OCI-LY7 (cell line): ENCODE measurements around the gene MYO1B. TPM values are rescaled to one million over a fixed set of nuclear protein-coding genes. Genes with fewer than 3 reads are reported as not detected.

Experiments
- BruUV-seq: library from RNA; stranded (reverse); fragments of 400-500 nt; replicated peaks from 2 replicates; lab custom pipeline; 2021; lab: Mats Ljungman, UMichigan
- CTCF ChIA-PET: fragments of 300-600 bp; sonication (Branson Sonifier 250); formaldehyde crosslinking; loops from one replicate; lab custom pipeline; 2022; ENCODE audit warnings: antibody characterized with exemption; ENCODE audit not compliant: unreplicated experiment; lab: Charles Lee
- POLR2A ChIA-PET: fragments of 300-600 bp; sonication (Branson Sonifier 250); formaldehyde crosslinking; loops from one replicate; lab custom pipeline; 2022; ENCODE audit warnings: antibody characterized with exemption; lab: Charles Lee
- DNase-seq: peaks from one replicate; pipeline ENCODE4 v3.0.0-alpha.2; 2015; ENCODE audit warnings: low spot score
- H2AFZ ChIP-seq: fragments of 200-600 bp; sonication (generic), shearing (Covaris generic); 2 replicates; pipeline ENCODE4 v1.6.1; 2014; ENCODE audit warnings: mild to moderate bottlenecking, antibody characterized with exemption, low read length, moderate library complexity
- H3K27ac ChIP-seq: fragments of 200-600 bp; sonication (generic); 2 replicates; pipeline ENCODE4 v1.5.1; 2014; ENCODE audit warnings: mixed run types, low read depth, mild to moderate bottlenecking, moderate library complexity, low read length, inconsistent platforms; ENCODE audit not compliant: poor library complexity, severe bottlenecking
- H3K36me3 ChIP-seq: fragments of 200-600 bp; sonication (generic); 2 replicates; pipeline ENCODE4 v1.6.1; 2014; ENCODE audit warnings: mild to moderate bottlenecking, antibody characterized with exemption, low read length, moderate library complexity, mixed read lengths; ENCODE audit not compliant: insufficient read depth
- H3K4me1 ChIP-seq: fragments of 200-600 bp; sonication (generic); 2 replicates; pipeline ENCODE4 v1.5.1; 2014; ENCODE audit warnings: mild to moderate bottlenecking, low read length; ENCODE audit not compliant: insufficient read depth, poor library complexity, severe bottlenecking
- H3K4me2 ChIP-seq: fragments of 200-600 bp; sonication (generic); 2 replicates; pipeline ENCODE4 v1.6.1; 2014; ENCODE audit warnings: mild to moderate bottlenecking, low read length
- H3K4me3 ChIP-seq: fragments of 200-600 bp; sonication (generic); 2 replicates; pipeline ENCODE4 v1.5.1; 2014; ENCODE audit warnings: mild to moderate bottlenecking, low read depth, low read length; ENCODE audit not compliant: poor library complexity, severe bottlenecking
- H3K79me2 ChIP-seq: fragments of 200-600 bp; sonication (generic); 2 replicates; pipeline ENCODE4 v1.6.1; 2016; ENCODE audit warnings: low read depth, mild to moderate bottlenecking, low read length, moderate library complexity, mixed read lengths; ENCODE audit not compliant: insufficient read depth
- H3K9me2 ChIP-seq: fragments of 200-600 bp; sonication (generic); 2 replicates; pipeline ENCODE4 v1.6.1; 2016; ENCODE audit warnings: mild to moderate bottlenecking, low read length, mixed read lengths; ENCODE audit not compliant: insufficient read depth
- H3K9me3 ChIP-seq: fragments of 200-600 bp; sonication (generic); 2 replicates; pipeline ENCODE4 v1.6.1; 2014; ENCODE audit warnings: mild to moderate bottlenecking, mixed run types, low read length, mixed read lengths
- H4K20me1 ChIP-seq: fragments of 200-600 bp; sonication (generic); 2 replicates; pipeline ENCODE4 v1.6.1; 2014; ENCODE audit warnings: mild to moderate bottlenecking, antibody characterized with exemption, low read length, moderate library complexity, mixed read lengths; ENCODE audit not compliant: insufficient read depth
- CTCF ChIP-seq: fragments of 200-600 bp; sonication (generic); conservative IDR thresholded peaks from 2 replicates; pipeline ENCODE4 v1.5.1; 2014; ENCODE audit warnings: mild to moderate bottlenecking, antibody characterized with exemption, low read length, moderate library complexity, mixed read lengths
- EZH2phosphoT487 ChIP-seq: fragments of 200-600 bp; sonication (generic); IDR thresholded peaks from 2 replicates; pipeline ENCODE4 v1.6.1; 2018; ENCODE audit warnings: low read depth, borderline replicate concordance, mild to moderate bottlenecking, mixed run types, antibody characterized with exemption, low read length, moderate library complexity, mixed read lengths
- intact Hi-C: fragments of 100-400 bp; cut with micrococcal nuclease; formaldehyde crosslinking; loops from one replicate; pipeline ENCODE4 v1.10.0; 2022; ENCODE audit not compliant: unreplicated experiment
- total RNA-seq, 2 experiments: library from RNA; depleted of rRNA in 1 of 2; stranded (reverse); fragments of >200 nt in 1 of 2; shearing (Covaris generic) in 1 of 2; gene quantifications; 2 replicates each; pipeline ENCODE4 v1.2.3, GENCODE V29; 2014 to 2022

Gene MYO1B
- total RNA-seq, 2 experiments from 2014 or later, result not detected

DNA sequence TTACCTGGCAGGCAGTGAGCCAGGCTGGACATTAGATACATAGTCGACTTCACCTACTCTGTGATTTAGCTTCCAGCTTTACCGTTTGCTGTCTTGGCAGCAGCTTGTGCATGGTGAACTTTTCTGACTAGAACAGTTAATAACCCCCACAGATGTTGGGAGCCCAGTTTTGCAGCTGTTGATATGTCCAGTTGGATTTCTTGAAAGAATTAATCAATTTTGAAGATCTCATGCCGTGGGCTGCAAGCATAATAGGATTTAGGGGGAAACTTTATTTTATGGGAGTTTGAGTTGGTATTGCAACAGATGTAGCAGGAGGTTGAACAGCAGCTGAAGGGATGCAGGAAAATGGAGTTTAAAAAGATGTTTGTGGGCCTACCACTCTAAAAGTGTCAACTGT lies 13.8 kb downstream of the MYO1B start:
- ChIA-PET POLR2A (interaction anchor here (0.8 kb wide), 1 partner anchor 116 kb away, joined by 4 read pairs; no protein-coding TSS in a partner anchor), CTCF (no interaction called here)
- Histone ChIP-seq H3K4me3 (no peak overlapping the region), H3K79me2 (no peaks in the 10 kb centered on the region), H3K9me2 (no peaks in the 10 kb centered on the region), H3K4me1 (no peaks in the 10 kb centered on the region), H3K36me3 (no peaks in the 10 kb centered on the region), H3K9me3 (no peaks in the 10 kb centered on the region), H3K4me2 (no peak overlapping the region), H3K27ac (no peak overlapping the region), H2AFZ (no peak overlapping the region), H4K20me1 (no peaks in the 10 kb centered on the region)
- TF ChIP-seq EZH2phosphoT487 (no peak), CTCF (no peak)
- no peak for DNase-seq
- intact Hi-C loops, result no loop called here
- BruUV-seq, result no TSS peak

DNA sequence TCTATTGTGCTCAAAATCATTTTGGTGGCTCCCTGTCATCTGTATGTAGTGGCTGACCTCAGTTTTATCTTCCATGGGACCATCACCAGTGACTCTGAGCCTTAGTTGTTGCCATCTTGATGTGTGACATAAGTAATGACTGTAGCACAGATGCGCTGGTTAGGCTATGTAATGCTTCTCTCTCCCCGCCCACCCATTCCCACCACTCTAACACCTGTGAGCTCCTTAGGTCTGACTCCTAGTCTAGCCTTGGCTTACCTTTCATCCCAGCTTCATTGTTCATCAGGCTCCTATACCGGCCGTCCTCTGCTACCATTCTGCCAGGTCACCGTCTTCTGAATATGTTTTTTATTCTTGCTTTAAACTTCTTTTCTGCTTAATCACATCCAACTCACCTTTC lies 17.2 kb downstream of the MYO1B start:
- no TSS peak for BruUV-seq
- DNase-seq, result no peak
- H3K36me3 ChIP-seq, result no peaks in the 10 kb centered on the region
- intact Hi-C loops, result no loop called here
- no peak overlapping the region for H3K4me2 ChIP-seq
- H3K4me3 ChIP-seq, result no peak overlapping the region
- no peaks in the 10 kb centered on the region for H4K20me1 ChIP-seq
- no peaks in the 10 kb centered on the region for H3K9me2 ChIP-seq
- no peaks in the 10 kb centered on the region for H3K9me3 ChIP-seq
- CTCF ChIA-PET, result interaction anchor here (0.6 kb wide), 1 partner anchor 56 kb away, joined by 10 read pairs; no protein-coding TSS in a partner anchor
- POLR2A ChIA-PET, result no interaction called here
- H3K27ac ChIP-seq, result no peak overlapping the region
- H2AFZ ChIP-seq, result no peak overlapping the region
- no peaks in the 10 kb centered on the region for H3K4me1 ChIP-seq
- H3K79me2 ChIP-seq, result no peaks in the 10 kb centered on the region
- TF ChIP-seq CTCF (no peak), EZH2phosphoT487 (no peak)

DNA sequence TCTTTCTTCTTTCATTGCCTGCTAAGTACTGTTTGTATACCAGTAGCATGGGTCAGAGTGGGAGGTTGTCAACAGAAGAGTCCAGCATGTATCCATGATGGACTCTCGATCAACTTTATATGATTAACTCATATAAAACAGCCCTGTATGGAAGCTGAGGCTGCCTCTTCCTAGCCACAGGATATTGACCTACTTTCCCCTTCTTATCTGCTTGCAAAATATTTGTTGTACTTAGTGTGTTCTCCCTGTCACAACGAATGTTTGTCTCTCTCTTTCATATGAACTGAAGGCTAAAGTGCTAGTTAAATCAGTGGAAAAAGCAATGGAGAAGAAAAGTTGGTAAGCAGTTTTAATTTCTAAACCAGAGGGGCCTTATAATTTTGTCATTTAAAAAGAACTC lies 17.8 kb downstream of the MYO1B start:
- no peaks in the 10 kb centered on the region for H4K20me1 ChIP-seq
- H3K36me3 ChIP-seq, result no peaks in the 10 kb centered on the region
- no peaks in the 10 kb centered on the region for H3K4me1 ChIP-seq
- H3K4me3 ChIP-seq, result no peak overlapping the region
- POLR2A ChIA-PET, result no interaction called here
- intact Hi-C loops, result no loop called here
- CTCF ChIA-PET, result interaction anchor here (0.6 kb wide), 1 partner anchor 56 kb away, joined by 10 read pairs; no protein-coding TSS in a partner anchor
- H3K9me2 ChIP-seq, result no peaks in the 10 kb centered on the region
- no peaks in the 10 kb centered on the region for H3K9me3 ChIP-seq
- TF ChIP-seq CTCF, result no peak
- TF ChIP-seq EZH2phosphoT487, result no peak
- DNase-seq, result no peak
- no peak overlapping the region for H3K4me2 ChIP-seq
- no peaks in the 10 kb centered on the region for H3K79me2 ChIP-seq
- no peak overlapping the region for H3K27ac ChIP-seq
- BruUV-seq, result no TSS peak
- no peak overlapping the region for H2AFZ ChIP-seq
